HG03060 (cell line): ENCODE data around the gene RAB11FIP4.

Experiments used
- ATAC-seq: cut with Tn5 transposase; IDR thresholded peaks from one replicate; pipeline ENCODE4 v1.9.1; 2021; ENCODE audit warnings: low read depth, moderate number of reproducible peaks; ENCODE audit not compliant: unreplicated experiment

RAB11FIP4 gene

GRCh38 chr17:31452561-31453110 is 61.2 kb downstream of the RAB11FIP4 start:
- ATAC-seq: no peak

GRCh38 chr17:31453896-31454295 is 62.4 kb downstream of the RAB11FIP4 start:
- no peak for ATAC-seq

- ATAC-seq: no peak
Measured at GRCh38 chr17:31456814-31457213, 65.3 kb downstream of the RAB11FIP4 start.

GRCh38 chr17:31457391-31458234 is 66.1 kb downstream of the RAB11FIP4 start:
- ATAC-seq: no peak

- ATAC-seq: no peak
Measured at GRCh38 chr17:31458829-31459228, 67.4 kb downstream of the RAB11FIP4 start.

GRCh38 chr17:31459716-31460115 is 68.2 kb downstream of the RAB11FIP4 start:
- ATAC-seq: no peak

GRCh38 chr17:31460226-31460721 is 68.8 kb downstream of the RAB11FIP4 start:
- no peak for ATAC-seq

GRCh38 chr17:31461227-31461810 is 69.8 kb downstream of the RAB11FIP4 start:
- ATAC-seq: no peak

GRCh38 chr17:31462261-31462660 is 70.8 kb downstream of the RAB11FIP4 start:
- no peak for ATAC-seq

- no peak for ATAC-seq
Measured at GRCh38 chr17:31466096-31466760, 74.8 kb downstream of the RAB11FIP4 start.

GRCh38 chr17:31467502-31468256 is 76.2 kb downstream of the RAB11FIP4 start:
- no peak for ATAC-seq

- ATAC-seq: no peak
Measured at GRCh38 chr17:31469959-31470358, 78.5 kb downstream of the RAB11FIP4 start.

- ATAC-seq: no peak
Measured at GRCh38 chr17:31470592-31470991, 79.1 kb downstream of the RAB11FIP4 start.

- no peak for ATAC-seq
Measured at GRCh38 chr17:31472137-31472536, 80.7 kb downstream of the RAB11FIP4 start.

- no peak for ATAC-seq
Measured at GRCh38 chr17:31475378-31476162, 84.1 kb downstream of the RAB11FIP4 start.

- no peak for ATAC-seq
Measured at GRCh38 chr17:31476525-31477416, 85.3 kb downstream of the RAB11FIP4 start.

GRCh38 chr17:31477417-31478055 is 86.1 kb downstream of the RAB11FIP4 start:
- ATAC-seq: no peak

- ATAC-seq: no peak
Measured at GRCh38 chr17:31479062-31479408, 87.6 kb downstream of the RAB11FIP4 start.
